H1 (cell line): ENCODE results near the gene SFR1. TPM values are rescaled to one million over a fixed set of nuclear protein-coding genes. Genes with fewer than 3 reads are reported as not detected.

Experiments used
- TCF12 ChIP-seq: IDR thresholded peaks from 2 replicates; pipeline ENCODE4 v1.6.1; 2011; ENCODE audit warnings: low read depth, mild to moderate bottlenecking, low read length
- polyA plus RNA-seq, 7 experiments: library from polyadenylated mRNA; depleted of rRNA in 3 of 7; stranded (reverse) in 5 of 7; unstranded in 2 of 7; fragments of >200 nt in 5 of 7; fragments of 200-250 nt in 2 of 7; gene quantifications; 1 replicate in 5 of 7; 2 replicates in 1 of 7; 4 replicates in 1 of 7; pipeline versions ENCODE4 v1.2.1 to v1.2.3, GENCODE V29; 2011 to 2013; ENCODE audit warnings: missing spikeins in 2 of 7, mixed read lengths in 2 of 7
- total RNA-seq: library from RNA; stranded (reverse); fragmentation: NEBNext Ultra II Directional; extraction: Animal tissue kit (Norgen Biotek cat#: 25700); gene quantifications from 2 replicates; pipeline ENCODE4 v1.2.1, GENCODE V29; 2021

Gene SFR1
- total and polyA plus RNA-seq, 2 of the 8 experiments (the other 6 are each of a cell fraction or from before 2014, with no cell fraction given): 3.4 to 7.7 TPM

DNA sequence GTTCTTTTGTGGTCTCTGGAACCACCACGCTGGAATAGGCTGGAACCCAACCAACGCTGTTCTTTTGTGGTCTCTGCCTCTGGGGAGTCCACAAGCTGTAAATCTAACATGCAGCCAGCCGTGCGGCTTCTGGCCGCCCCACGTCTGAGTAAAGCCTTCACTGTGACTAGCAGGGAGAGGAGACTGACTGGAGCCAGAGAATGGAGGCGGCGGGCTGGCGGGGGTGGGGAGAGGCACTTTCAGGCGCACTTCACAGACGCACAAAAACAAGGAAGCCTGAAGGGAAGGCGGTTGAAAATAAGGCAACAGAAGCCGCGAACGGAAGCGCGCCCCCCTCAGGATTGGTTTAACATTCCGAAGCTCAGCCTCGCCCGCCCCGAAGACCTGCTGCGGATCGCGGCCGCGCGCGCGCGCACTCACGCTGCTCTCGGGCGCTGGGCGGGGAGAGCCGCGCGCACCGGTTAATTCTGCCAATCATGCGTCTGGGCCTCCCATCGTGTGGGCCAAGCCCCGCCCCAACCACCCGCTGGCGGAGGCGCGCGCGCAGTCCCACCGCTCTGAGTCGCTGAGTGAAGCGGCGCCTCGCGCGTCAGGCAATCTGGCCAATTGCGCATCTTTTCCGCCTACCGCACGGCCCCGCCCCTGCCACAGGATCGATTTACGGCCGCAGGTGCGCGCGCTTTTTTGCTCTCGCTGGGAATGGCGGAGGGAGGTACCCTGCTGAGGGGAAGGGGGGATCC is at the start of gene SFR1 (continued):
- peak; percentile 90 for TF ChIP-seq TCF12
